Smooth muscle cell (in vitro differentiated cells): ENCODE data around the gene ABRACL. TPM values are rescaled to one million over a fixed set of nuclear protein-coding genes. Genes with fewer than 3 reads are reported as not detected.

Experiments used
- DNase-seq: peaks from one replicate; lab custom pipeline; 2025; ENCODE audit not compliant: unreplicated experiment; lab: John Stamatoyannopoulos, UW
- H2AFZ ChIP-seq: fragments of 200-600 bp; sonication (generic); 2 replicates; pipeline ENCODE4 v1.6.0; 2016; ENCODE audit warnings: antibody characterized with exemption, low read depth, mild to moderate bottlenecking
- H3F3A ChIP-seq: fragments of 200-600 bp; sonication (generic); 2 replicates; pipeline ENCODE4 v1.6.0; 2017; ENCODE audit warnings: antibody characterized with exemption, low read depth
- H3K27ac ChIP-seq: fragments of 200-600 bp; sonication (generic); 2 replicates; pipeline ENCODE4 v1.5.1; 2016; ENCODE audit warnings: low read depth, mild to moderate bottlenecking
- H3K27me3 ChIP-seq: fragments of 200-600 bp; sonication (generic); 2 replicates; pipeline ENCODE4 v1.6.1; 2016; ENCODE audit warnings: low read depth, mild to moderate bottlenecking
- H3K36me3 ChIP-seq: fragments of 200-600 bp; sonication (generic); 2 replicates; pipeline ENCODE4 v1.5.1; 2016; ENCODE audit warnings: low read depth
- H3K4me1 ChIP-seq: fragments of 200-600 bp; sonication (generic); 2 replicates; pipeline ENCODE4 v1.5.1; 2016; ENCODE audit warnings: low read depth
- H3K4me2 ChIP-seq: fragments of 200-600 bp; sonication (generic); 2 replicates; pipeline ENCODE4 v1.6.0; 2016; ENCODE audit warnings: mild to moderate bottlenecking
- H3K4me3 ChIP-seq: fragments of 200-600 bp; sonication (generic); 2 replicates; pipeline ENCODE4 v1.5.1; 2016; ENCODE audit warnings: mild to moderate bottlenecking
- H3K79me2 ChIP-seq: fragments of 200-600 bp; sonication (generic); 2 replicates; pipeline ENCODE4 v1.6.0; 2016; ENCODE audit warnings: low read depth, mild to moderate bottlenecking
- H3K9ac ChIP-seq: fragments of 200-600 bp; sonication (generic); 2 replicates; pipeline ENCODE4 v1.6.0; 2016; ENCODE audit warnings: low read depth
- H3K9me3 ChIP-seq: fragments of 200-600 bp; sonication (generic); replicated peaks from 2 replicates; pipeline ENCODE4 v1.5.1; 2016; ENCODE audit warnings: low read depth
- H4K20me1 ChIP-seq: fragments of 200-600 bp; sonication (generic); 2 replicates; pipeline ENCODE4 v1.6.0; 2016; ENCODE audit warnings: low read depth
- CTCF ChIP-seq: fragments of 200-600 bp; sonication (generic); IDR thresholded peaks from 2 replicates; pipeline ENCODE4 v1.5.1; 2017; ENCODE audit warnings: borderline replicate concordance, mild to moderate bottlenecking, antibody characterized with exemption; ENCODE audit not compliant: insufficient read depth, poor library complexity, severe bottlenecking
- WGBS: methylation state at CpG from one replicate; pipeline ENCODE4 v1.1.7; 2016; ENCODE audit warnings: low lambda C conversion rate; 5-methylcytosine and 5-hydroxymethylcytosine counted together
- polyA plus RNA-seq: library from polyadenylated mRNA; unstranded; fragments of >200 nt; fragmentation: Nextera tagmentation; extraction: Ambion mirVana; gene quantifications from 2 replicates; pipeline ENCODE4 v1.2.1, GENCODE V29; 2016
- total RNA-seq: library from RNA; depleted of rRNA; stranded (reverse); fragments of >200 nt; gene quantifications from 2 replicates; pipeline ENCODE4 v1.2.3, GENCODE V29; 2014

The ABRACL gene
- total and polyA plus RNA-seq, 2 experiments from 2014 or later, result 40.3 to 47.9 TPM

DNA sequence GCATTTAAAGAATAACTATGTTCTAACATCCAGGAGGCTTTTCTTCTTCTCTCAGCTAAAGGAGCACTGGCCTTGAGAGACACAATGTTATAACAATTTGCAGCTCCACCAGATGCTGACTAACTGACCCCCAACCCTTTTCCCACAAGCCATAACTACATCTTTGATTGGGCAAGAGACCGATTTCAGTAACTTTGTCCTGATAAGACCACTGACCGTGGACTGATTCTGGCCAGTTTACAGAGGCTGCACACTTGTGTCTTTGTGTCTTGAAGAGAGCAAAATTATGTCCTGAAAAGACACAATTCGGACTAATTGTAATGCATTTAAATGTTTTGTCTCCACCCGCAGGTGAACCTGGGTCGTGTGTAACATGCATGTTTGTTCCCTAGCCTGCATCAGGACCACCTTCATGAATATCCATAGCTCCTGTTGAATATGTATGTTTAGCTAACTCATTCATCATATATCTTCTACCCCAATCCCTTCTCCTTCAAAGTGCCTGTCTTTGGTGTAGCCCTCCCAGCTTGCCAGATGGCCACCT is 22.3 kb downstream of the ABRACL start:
- no peaks in the 10 kb centered on the region for H3K79me2 ChIP-seq
- H3K27me3 ChIP-seq, result no peaks in the 10 kb centered on the region
- no peak for DNase-seq
- no peak overlapping the region for H3K9ac ChIP-seq
- no peaks in the 10 kb centered on the region for H3F3A ChIP-seq
- H3K9me3 ChIP-seq, result no peaks in the 10 kb centered on the region
- H2AFZ ChIP-seq, result no peak overlapping the region
- no peak overlapping the region for H3K27ac ChIP-seq
- no peak overlapping the region for H3K4me2 ChIP-seq
- no peaks in the 10 kb centered on the region for H4K20me1 ChIP-seq
- no peaks in the 10 kb centered on the region for H3K36me3 ChIP-seq
- WGBS, result 87% methylated on average over 5 of the region's 5 CpGs
- H3K4me3 ChIP-seq, result no peak overlapping the region
- TF ChIP-seq CTCF, result no peak
- no peaks in the 10 kb centered on the region for H3K4me1 ChIP-seq

DNA sequence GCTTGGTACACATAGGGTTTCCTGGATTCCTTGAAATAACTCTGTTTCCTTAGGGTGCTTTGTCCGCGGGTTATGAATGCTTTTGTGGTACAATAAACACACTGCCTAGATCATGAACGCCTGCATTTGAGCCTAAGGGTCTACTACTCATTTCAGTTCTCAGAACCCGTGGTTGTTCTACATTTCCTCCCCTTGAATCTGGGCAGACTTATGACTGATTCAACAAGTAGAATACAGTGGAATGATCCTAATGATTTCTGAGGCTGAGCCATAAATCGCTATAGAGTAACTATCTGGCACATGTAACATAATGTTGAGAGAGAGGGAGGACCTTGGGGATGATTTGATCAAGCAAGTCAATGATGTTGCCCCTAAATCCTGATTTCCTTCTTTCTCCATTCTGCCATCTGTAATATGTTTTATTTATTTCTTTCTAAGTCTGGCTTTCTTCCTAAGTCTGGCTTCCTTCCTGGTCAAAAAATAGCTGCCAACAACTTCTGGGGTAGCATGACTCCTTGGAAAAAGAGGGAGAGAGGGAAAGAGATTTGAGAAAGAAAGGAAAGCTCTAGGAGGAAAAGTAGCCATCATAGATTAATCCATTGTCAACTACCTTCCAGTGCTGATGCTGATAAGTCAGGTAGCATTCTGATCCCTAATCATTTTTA is 23.0 kb downstream of the ABRACL start:
- H3K27ac ChIP-seq, result no peak overlapping the region
- TF ChIP-seq CTCF, result no peak
- H2AFZ ChIP-seq, result no peak overlapping the region
- no peaks in the 10 kb centered on the region for H3F3A ChIP-seq
- H3K9me3 ChIP-seq, result no peaks in the 10 kb centered on the region
- H4K20me1 ChIP-seq, result no peaks in the 10 kb centered on the region
- H3K4me2 ChIP-seq, result no peak overlapping the region
- no peak overlapping the region for H3K4me3 ChIP-seq
- no peak for DNase-seq
- no peaks in the 10 kb centered on the region for H3K4me1 ChIP-seq
- WGBS, result 94% methylated on average over 5 of the region's 5 CpGs
- H3K36me3 ChIP-seq, result no peaks in the 10 kb centered on the region
- H3K79me2 ChIP-seq, result no peaks in the 10 kb centered on the region
- no peaks in the 10 kb centered on the region for H3K27me3 ChIP-seq
- no peak overlapping the region for H3K9ac ChIP-seq

GRCh38 chr6:139053382-139053781 is 24.8 kb downstream of the ABRACL start:
- Histone ChIP-seq H3K4me1 (no peaks in the 10 kb centered on the region), H3F3A (no peaks in the 10 kb centered on the region), H3K9ac (no peak overlapping the region), H3K27ac (no peak overlapping the region), H3K4me2 (no peak overlapping the region), H3K9me3 (no peaks in the 10 kb centered on the region), H3K27me3 (no peaks in the 10 kb centered on the region), H3K4me3 (no peak overlapping the region), H2AFZ (peak overlapping the region; percentile 64), H3K36me3 (no peaks in the 10 kb centered on the region), H3K79me2 (no peaks in the 10 kb centered on the region), H4K20me1 (no peaks in the 10 kb centered on the region)
- 81% methylated on average over 3 of the region's 3 CpGs for WGBS
- TF ChIP-seq CTCF, result no peak
- DNase-seq, result no peak

DNA sequence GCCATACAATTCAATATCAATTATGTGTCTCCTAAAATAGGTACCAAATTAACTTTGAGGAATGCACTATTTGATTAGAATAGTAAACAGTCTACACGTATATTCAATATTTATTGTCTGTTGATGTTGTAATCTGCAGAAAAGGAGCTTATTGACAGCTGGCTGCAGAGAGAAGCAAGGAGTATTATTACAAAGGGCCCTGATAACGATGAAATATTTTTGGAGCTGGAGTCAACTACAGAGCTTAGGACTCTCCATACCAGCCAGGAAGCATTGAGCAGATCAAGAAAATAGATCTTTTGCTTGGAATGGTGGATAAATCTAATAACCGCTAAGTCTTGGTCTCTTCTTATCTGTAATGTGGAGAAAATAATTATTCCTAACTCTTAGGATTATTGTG is 25.5 kb downstream of the ABRACL start:
- Histone ChIP-seq H3K79me2 (no peaks in the 10 kb centered on the region), H3K27ac (no peak overlapping the region), H4K20me1 (no peaks in the 10 kb centered on the region), H3K4me1 (no peaks in the 10 kb centered on the region), H3K36me3 (no peaks in the 10 kb centered on the region), H3K9ac (no peak overlapping the region), H2AFZ (no peak overlapping the region), H3K27me3 (no peaks in the 10 kb centered on the region), H3K9me3 (no peaks in the 10 kb centered on the region), H3K4me2 (no peak overlapping the region), H3K4me3 (no peak overlapping the region), H3F3A (no peaks in the 10 kb centered on the region)
- no peak for DNase-seq
- 95% methylated on average over 3 of the region's 3 CpGs for WGBS
- no peak for TF ChIP-seq CTCF
